ENCODE results near the gene FHOD1.

DNA sequence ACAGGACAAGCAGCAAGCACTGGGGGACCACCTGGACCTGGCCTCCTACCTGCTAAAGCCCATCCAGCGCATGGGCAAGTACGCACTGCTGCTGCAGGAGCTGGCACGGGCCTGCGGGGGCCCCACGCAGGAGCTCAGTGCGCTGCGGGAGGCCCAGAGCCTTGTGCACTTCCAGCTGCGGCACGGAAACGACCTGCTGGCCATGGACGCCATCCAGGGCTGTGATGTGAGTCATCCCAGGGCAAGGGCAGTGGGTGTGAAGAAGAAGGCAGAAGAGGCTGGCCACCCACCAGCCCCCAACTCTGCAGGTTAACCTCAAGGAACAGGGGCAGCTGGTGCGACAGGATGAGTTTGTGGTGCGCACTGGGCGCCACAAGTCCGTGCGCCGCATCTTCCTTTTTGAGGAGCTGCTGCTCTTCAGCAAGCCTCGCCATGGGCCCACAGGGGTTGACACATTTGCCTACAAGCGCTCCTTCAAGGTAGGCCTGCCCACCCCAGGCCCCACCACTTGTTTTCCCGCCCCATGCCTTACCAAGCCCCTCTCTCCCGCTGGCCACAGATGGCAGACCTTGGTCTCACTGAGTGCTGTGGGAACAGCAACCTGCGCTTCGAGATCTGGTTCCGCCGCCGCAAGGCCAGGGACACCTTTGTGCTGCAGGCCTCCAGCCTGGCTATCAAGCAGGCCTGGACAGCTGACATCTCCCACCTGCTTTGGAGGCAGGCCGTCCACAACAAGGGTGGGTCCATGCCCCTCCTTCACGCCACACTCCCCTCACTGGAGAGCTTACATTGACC is 39.4 kb upstream of the FHOD1 start:
- TF ChIP-seq, protein P1, sequence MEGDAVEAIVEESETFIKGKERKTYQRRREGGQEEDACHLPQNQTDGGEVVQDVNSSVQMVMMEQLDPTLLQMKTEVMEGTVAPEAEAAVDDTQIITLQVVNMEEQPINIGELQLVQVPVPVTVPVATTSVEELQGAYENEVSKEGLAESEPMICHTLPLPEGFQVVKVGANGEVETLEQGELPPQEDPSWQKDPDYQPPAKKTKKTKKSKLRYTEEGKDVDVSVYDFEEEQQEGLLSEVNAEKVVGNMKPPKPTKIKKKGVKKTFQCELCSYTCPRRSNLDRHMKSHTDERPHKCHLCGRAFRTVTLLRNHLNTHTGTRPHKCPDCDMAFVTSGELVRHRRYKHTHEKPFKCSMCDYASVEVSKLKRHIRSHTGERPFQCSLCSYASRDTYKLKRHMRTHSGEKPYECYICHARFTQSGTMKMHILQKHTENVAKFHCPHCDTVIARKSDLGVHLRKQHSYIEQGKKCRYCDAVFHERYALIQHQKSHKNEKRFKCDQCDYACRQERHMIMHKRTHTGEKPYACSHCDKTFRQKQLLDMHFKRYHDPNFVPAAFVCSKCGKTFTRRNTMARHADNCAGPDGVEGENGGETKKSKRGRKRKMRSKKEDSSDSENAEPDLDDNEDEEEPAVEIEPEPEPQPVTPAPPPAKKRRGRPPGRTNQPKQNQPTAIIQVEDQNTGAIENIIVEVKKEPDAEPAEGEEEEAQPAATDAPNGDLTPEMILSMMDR (IDR thresholded peaks at IDR 0.05), result no peak
- TF ChIP-seq POLR2A (IDR thresholded peaks at IDR 0.05), result no peak
